ENCODE measurements around the gene FAF1.

Gene FAF1

GRCh38 chr1:50441183-50441582, 518.9 kb downstream of the FAF1 start:
- no peak for DNase-seq (ENCODE audit: low read depth in 1 of 2, low spot score in 1 of 2)

DNA sequence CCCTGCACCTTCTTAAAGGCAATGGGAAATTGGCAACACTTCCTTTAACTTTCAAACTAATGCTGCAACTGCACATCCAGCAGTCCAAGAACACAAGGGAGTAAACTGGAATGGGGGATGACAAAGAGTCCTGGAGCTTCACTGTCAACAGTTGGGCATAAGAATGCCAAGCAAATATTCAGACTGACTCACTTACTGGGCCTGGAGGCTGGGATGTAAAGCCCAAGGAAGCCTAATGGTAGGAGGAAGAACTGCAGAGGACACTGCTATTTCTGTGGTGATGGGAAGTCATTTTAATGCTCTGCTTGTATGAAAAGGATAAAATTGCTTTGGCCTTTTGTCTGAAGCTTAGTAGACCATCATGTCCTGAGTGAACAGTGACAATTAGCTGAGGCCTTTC, 521.1 kb downstream of the FAF1 start:
- no peak for DNase-seq (ENCODE audit: low read depth in 1 of 2, low spot score in 1 of 2)

DNA sequence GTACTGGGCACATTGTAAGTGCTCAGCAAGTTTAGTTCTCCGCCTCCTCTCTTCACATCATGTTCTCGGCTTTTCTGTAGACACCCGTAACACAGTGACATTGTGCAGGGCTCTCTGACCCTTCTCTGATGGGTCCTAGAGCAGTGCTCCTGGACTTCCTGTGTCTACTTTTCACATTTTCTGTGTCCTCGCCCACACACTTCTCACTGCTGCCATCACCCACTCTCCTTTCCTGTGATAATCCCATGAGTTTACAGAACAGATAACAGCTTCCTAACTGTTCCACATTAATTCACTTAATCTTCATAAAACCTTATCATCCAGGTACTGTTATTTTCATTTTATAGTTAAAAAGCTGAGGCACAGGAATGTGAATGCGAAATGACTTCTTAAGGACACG, 523.6 kb downstream of the FAF1 start:
- DNase-seq (ENCODE audit: low read depth in 1 of 2, low spot score in 1 of 2) = no peak

GRCh38 chr1:50430010-50430405, 530.1 kb downstream of the FAF1 start:
- no peak for DNase-seq (ENCODE audit: low read depth in 1 of 2, low spot score in 1 of 2)

DNA sequence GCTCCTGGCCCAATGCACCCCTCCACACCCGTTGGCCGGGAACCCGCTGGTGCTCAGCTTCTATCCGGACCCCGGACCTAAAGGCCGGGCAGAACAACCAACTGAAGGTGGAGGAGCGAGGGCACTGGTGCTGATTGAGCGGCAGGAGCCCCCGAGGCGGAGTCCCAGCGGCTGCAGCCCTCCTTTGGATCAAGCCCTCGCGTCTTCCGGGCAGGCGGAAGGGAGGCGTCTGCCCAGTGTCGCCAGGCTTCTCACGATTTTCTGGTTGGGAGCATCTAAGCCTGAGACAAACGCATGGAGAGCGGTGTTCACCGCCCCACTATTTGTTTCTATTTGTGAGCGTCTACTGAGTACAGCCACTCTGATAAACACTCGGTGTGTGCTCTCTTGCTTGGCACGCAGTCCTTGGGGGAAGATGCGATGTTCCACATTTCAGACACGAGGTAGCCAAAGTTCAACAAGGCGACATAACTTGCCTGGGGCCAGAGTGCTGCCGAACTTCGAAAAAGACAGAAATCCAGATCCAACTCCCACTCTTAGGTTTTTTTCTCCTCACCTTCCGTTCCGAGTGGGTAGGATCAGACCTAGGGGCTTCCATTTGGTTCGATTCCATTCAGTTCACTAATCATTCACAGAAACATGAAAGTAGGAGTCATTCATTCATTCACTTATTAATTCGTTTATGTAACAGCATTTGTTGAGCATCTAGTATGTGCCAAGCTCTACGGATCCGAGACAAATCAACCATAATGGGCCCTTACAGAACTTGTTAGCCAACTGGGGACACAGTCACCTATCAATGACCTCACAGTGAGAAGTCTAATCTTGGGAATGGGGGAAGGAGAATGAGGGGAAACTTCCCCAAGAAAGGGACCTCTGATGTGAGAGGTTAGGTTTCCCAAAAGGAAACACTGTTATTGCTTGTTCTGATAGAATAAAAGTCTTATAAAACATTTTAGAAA, 532.0 kb downstream of the FAF1 start:
- DNase-seq (ENCODE audit: low read depth in 1 of 2, low spot score in 1 of 2) = no peak

DNA sequence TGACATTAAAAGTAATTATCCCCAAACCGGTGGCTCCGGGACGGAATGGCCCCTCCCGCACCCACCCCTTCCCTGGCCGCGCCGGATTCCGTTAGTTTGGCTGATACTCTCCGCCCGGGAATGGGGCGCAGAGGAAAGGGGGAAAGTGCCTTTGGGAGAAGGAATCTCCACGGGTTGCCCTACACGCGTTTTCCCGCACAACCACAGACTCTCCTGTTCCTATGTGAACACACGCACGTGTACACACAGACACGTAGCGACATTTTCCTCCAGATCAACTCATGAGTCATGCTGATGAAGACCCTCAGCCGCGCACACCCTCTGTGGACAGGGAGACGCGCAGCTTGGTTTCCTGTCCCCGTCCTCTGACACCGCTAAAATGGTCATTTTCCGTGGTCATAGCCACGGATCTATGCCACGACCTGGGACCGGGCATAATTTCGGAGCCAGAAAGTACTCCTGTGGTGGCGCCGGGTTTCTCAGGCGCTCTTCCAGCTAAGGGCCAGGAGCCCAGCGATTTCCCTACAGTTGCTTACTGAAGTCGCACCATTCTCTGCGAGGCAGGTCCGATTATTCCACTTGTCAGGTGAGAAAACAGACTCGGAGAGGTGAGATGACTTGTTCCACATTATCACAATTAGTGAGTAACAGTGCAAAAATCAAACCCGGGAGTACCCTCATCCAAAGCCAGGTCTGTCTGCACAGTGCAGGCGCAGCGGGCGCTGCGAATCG, 532.8 kb downstream of the FAF1 start:
- no peak for DNase-seq (ENCODE audit: low read depth in 1 of 2, low spot score in 1 of 2)

DNA sequence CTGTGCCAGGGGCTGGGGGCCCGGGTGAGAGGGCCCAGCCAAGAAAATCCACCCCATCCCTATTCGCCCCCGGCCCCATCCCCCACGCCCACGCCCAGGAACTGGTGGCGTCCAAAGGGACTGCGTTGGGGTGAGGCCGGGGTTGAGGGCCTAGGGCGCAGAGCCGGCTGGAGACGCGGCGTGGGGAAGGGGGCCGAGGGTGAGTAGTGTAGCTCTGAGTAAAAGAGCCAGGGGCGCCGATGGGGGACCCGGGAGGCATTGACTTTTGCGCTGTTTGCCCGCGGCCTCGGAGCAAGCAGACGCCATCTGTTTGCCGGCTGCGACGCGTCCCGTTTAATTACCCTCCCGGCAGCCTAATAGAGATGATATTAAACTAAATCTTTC, 533.4 kb downstream of the FAF1 start:
- no peak for DNase-seq (ENCODE audit: low read depth in 1 of 2, low spot score in 1 of 2)

- no peak for DNase-seq (ENCODE audit: low read depth in 1 of 2, low spot score in 1 of 2)
Measured at GRCh38 chr1:50426108-50426700, 533.9 kb downstream of the FAF1 start.

DNA sequence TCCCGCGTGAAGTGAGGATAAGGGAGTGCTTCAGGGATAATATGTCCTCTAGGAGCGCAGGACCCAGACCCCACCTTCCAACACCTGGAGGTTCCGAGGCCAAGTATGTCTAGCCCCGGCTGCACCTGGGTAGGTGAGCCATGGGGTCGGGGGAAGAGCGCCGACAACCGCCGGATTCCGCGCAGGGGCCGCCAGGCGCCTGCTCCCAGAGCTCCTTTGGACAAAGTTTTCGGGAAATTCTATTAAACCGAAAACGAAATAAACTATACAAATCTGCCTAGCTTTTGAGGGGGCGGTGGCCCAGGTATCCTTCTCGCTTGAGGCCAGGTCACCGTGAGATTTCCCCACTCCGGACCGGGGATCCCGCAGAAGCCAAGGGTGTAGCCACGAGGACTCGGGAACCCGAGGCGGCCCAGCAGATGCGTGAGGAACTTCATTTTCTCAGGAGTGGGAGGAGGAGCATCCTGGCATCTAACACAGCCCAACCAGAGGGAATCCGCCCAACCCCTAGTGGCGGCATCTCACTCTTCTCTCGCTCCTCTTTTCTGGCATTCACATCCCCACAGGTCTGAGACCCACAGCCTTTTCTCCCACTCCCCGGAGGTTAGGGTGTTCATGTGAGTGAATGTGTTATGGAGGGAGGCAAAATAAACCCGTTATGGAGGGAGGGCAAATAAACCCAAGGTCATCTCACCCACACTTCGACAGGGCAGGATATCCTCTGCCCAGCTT, 534.5 kb downstream of the FAF1 start:
- DNase-seq (ENCODE audit: low read depth in 1 of 2, low spot score in 1 of 2) = no peak

DNA sequence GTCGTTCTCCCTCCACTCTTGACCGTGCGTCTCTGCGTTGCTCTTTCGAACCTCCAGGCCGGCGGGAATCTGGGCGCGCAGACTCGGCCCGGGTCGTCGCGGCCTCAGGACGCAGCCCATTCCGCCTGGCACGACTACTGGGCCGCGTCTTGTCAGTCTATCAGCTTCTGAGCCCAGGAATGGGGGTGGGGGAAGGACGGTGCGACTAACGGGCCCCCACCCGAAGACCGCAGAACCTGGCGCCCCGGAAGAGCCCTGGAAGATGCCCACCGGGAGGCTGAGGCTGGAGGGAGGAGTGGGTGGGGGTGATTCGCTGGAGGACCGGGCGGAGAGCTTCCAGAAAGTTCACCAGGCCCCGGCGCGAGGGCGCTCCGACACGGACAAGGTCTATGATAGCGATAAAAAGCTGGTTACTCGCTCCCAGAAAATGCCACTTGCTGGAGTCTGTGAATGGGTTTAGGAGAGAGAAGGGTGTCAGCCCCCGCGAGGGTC, 535.1 kb downstream of the FAF1 start:
- no peak for DNase-seq (ENCODE audit: low read depth in 1 of 2, low spot score in 1 of 2)

- DNase-seq (ENCODE audit: low read depth in 1 of 2, low spot score in 1 of 2) = no peak
Measured at GRCh38 chr1:50424045-50424883, 535.8 kb downstream of the FAF1 start.

DNA sequence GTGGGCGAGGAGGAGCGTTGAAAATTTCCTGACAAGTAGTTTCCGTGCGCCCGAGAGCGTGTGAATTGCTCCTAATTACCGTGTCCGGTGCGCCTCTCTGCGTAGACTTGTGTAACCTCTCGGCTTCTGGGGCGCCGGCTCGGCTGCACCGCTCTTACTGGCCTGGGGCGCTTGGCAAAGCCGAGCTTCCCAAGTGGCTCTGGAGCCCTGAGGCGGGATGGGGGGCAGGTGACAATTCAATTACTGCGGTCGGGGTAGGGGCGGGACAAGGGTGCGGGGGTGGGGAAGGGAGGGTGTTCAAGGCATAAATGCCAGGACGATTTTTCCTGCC, 536.4 kb downstream of the FAF1 start:
- DNase-seq (ENCODE audit: low read depth in 1 of 2, low spot score in 1 of 2) = no peak

DNA sequence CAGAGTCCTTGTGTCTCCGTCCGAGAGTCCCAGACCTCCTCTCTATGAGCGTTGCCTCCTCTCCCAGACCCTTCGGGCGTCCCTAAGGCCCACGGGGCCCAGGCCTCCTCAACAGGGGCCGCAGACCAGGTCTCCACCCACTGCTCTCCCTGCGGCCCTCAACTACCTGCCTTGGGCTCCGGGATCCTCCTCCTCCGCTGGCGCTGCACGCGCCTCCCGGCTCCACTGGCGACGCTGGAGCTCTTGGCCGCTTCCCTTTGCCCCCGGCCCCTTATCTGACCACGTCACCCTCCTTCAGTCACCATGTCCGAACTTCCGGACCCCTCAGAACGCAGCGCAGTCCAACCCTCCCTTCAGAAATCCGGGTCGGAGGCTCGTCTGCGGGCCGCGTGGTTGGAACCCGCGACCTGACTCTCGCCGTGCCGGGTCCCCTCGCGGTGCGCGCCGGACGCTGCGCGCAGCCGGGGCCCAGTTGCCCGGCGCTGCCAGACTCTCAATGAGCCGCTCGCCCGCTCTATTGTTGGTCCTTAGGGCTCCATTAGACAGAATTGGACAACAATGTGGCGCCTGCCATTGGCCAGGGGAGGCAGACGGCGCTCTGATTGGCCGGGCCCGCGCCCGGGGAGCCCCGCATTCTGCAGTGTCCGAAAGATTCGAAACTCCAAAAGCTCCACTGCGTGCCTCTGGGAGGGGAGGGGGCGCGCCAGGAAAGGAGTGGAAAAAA, 537.0 kb downstream of the FAF1 start, which contains the start of gene DMRTA2:
TSS of gene DMRTA2 (minus strand) at position 498 of the 724 bp plus-strand sequence. CDS start 1,907 bp downstream, outside the sequence.
- DNase-seq (ENCODE audit: low read depth in 1 of 2, low spot score in 1 of 2) = no peak

DNA sequence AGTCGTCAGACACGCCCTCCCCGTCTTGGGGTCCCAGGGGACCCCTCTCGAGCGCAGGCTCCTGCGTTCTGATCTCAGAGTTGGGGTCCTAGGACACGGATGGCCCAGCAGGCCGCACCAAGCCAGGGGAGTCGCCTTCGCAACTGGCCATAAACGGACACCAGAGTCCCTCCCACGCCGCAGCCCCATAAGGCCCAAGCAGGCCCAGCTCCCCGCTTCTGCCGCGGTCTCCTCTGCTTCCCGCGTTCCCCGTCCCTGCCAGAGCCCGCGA, 537.5 kb downstream of the FAF1 start:
- no peak for DNase-seq (ENCODE audit: low read depth in 1 of 2, low spot score in 1 of 2)

- no peak for DNase-seq (ENCODE audit: low read depth in 1 of 2, low spot score in 1 of 2)
Measured at GRCh38 chr1:50421768-50422674, 538.0 kb downstream of the FAF1 start.

- DNase-seq (ENCODE audit: low read depth in 1 of 2, low spot score in 1 of 2) = no peak
Measured at GRCh38 chr1:50421366-50421748, 538.7 kb downstream of the FAF1 start.

- DNase-seq (ENCODE audit: low read depth in 1 of 2, low spot score in 1 of 2) = no peak
Measured at GRCh38 chr1:50420689-50421365, 539.2 kb downstream of the FAF1 start.
